NCI-H1092 (cell line): Measurements from ENCODE around the gene AKR1C1.
"Not testable (repeated sequence)": the region's sequence is repeated elsewhere in the genome, so short reads cannot be mapped to it uniquely, and the experiment has no call there.

ENCODE experiments used
- DNase-seq: peaks from one replicate; lab custom pipeline; 2025; lab: John Stamatoyannopoulos, UW

AKR1C1 gene

DNA sequence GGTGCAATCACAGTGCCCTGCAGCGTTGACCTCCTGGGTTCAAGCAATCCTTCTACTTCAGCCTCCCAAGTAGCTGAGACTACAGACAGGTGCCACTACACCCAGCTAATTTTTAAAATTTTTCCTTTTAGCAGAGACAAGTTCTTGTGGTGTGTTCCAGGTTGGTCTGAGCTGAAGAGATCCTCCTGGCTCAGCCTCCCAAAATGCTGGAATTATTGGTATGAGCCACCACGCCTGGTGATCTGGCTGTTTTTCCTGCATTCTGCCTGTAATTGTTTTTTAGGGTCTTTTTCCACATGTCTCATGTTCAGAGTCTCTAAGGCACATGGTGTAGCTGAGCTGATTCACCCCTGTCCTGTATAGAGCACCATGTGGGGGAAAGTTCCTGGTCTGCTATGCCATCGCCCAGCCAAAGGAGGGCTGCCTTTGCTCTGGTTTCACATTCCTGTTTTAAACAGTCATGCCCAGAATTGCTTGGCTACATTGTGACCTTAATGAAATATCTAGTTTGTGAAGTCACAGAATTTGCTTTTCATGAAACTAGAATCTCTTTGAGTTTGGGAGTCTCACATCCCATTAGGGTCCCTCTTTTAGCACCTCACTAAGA lies 55.6 kb downstream of the AKR1C1 start:
- DNase-seq, result not testable (repeated sequence)

DNA sequence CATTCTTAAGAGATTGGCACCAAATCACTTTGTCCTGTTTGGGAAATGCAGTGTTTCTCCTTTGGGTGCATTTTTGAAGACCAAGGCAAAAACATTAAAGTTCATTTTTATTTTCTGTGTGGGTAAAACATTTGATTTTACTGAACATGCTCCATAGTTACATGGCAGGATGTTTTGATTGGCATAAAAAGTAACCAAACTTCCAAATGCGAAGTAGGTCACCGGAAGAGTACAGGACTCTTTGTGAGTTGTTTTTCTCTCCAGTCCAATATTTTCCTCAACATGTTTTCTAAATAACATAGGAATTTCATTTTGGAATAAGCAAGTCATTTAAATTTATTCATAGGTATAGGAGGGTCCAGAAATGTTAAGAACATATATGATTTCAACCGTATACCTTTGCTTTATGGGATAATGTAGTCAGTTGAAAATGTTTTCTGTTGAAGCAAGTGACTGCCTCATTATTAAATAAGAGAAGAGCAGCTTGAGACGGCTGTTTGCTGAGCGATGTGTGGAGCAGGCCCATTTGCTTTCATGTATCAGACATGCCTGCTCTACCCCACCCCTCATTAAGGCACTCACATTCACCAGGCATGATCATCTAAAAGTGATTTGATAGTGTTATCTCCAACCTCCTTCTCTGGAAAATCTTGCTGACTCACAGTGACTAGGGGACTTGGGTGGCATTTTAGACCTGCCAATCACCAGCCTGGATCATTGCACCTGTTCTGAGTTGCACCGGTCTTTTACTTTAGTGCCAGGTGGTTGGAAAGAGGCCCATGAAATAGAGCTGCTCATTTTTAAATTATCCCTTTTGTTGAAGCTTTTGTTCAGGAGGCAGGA lies 56.8 kb downstream of the AKR1C1 start:
- DNase-seq, result peak; percentile 12

- DNase-seq, result not testable (repeated sequence)
These were observed 58.5 kb downstream of the AKR1C1 start for GRCh38 chr10:5021624-5022290.

GRCh38 chr10:5023177-5023805 lies 60.1 kb downstream of the AKR1C1 start:
- no peak for DNase-seq

DNA sequence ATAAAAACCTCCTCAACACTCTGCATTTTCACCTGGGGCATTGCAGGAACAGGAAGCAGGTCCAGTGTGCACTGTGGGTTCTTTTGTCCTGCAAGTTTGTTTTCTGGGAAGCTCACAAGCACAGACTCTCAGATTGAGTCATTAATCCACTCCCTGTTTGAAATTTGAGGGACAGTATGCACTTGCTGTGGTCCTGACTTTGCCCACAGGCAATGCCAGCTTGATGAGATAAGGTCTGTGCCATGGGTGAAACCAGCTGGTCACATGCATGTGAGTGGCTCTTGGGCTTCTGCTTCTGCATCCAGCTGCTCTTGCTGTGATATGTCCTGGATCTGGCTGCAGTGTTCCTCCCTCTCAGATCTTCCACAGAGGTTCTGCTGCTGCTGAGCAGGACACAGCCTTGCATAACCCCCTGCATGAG lies 62.3 kb downstream of the AKR1C1 start:
- not testable (repeated sequence) for DNase-seq

GRCh38 chr10:5030989-5031388 lies 67.8 kb downstream of the AKR1C1 start:
- no peak for DNase-seq

- not testable (repeated sequence) for DNase-seq
These were observed 68.4 kb downstream of the AKR1C1 start for GRCh38 chr10:5031588-5031987.

GRCh38 chr10:5032444-5032843 lies 69.2 kb downstream of the AKR1C1 start:
- DNase-seq, result not testable (repeated sequence)
